GM21515 (cell line): ENCODE data around the gene GLT8D2.

Experiments used
- ATAC-seq: cut with Tn5 transposase; IDR thresholded peaks from one replicate; pipeline ENCODE4 v1.9.1; 2021; ENCODE audit not compliant: unreplicated experiment

The GLT8D2 gene

GRCh38 chr12:103955811-103956508, 94.0 kb downstream of the GLT8D2 start:
- ATAC-seq, result no peak

- ATAC-seq, result no peak
Measured at GRCh38 chr12:103952497-103952896, 97.5 kb downstream of the GLT8D2 start.

- no peak for ATAC-seq
Measured at GRCh38 chr12:103948746-103949406, 101.1 kb downstream of the GLT8D2 start.

DNA sequence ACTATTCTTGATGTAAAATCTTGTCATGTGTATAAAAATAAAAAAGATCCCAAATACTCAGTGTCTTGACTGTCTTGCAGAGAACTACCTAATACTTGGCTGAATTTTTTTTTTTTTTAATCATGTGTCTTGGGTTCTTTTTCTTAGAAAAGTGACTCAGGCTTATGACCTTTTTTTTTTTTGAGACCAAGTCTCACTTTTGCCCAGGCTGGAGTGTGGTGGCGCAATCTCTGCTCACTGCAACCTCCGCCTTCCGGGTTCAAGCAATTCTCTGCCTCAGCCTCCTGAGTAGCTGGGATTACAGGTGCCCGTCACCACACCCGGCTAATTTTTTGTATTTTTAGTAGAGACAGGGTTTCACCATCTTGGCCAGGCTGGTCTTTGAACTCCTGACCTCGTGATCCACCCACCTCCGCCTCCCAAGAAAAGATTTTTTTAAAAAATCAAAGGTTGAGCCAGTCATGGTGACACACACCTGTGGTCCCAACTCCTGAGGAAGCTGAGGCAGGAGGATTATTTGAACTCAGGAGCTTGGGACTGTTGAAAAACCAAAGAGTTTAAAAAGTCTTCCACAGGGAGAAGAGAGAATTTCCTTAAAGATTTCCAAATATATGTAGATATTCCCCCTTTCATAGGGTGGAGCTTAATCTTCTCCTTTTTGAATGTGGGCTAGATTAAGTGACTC, 102.0 kb downstream of the GLT8D2 start:
- ATAC-seq, result no peak

GRCh38 chr12:103944964-103945363, 105.0 kb downstream of the GLT8D2 start:
- ATAC-seq, result no peak
